K562 (cell line): ENCODE data around the gene TTC39A. TPM values are rescaled to one million over a fixed set of nuclear protein-coding genes. Genes with fewer than 3 reads are reported as not detected.
A peak's percentile ranks its signal among the peaks of the same experiment; 100 is the strongest.

Experiments used
- CBX8 ChIP-seq: fragments of 200-600 bp; sonication (generic); IDR thresholded peaks from 2 replicates; pipeline ENCODE4 v1.6.1; 2012; ENCODE audit warnings: borderline replicate concordance, mixed run types, low read depth, mild to moderate bottlenecking, moderate library complexity, mixed read lengths, low read length, control low read depth, inconsistent platforms; ENCODE audit not compliant: poor library complexity, severe bottlenecking; ENCODE audit errors: extremely low read depth
- CSDE1 ChIP-seq, 2 experiments: fragments of 450-650 bp; IDR thresholded peaks; 2 replicates each; pipeline ENCODE4 v1.6.1; 2016; ENCODE audit warnings: mild to moderate bottlenecking in 1 of 2
- GATA2 ChIP-seq: sonication (generic); formaldehyde crosslinking; IDR thresholded peaks from 2 replicates; pipeline ENCODE4 v1.4.0; 2020; ENCODE audit warnings: mild to moderate bottlenecking, missing genetic modification reagents
- HCFC1 ChIP-seq: IDR thresholded peaks from 2 replicates; pipeline ENCODE4 v1.6.1; 2012; ENCODE audit warnings: low read depth, low read length, improper control_type of control experiment
- HEY1 ChIP-seq: fragments of 250-450 bp; sonication (Bioruptor Pico); IDR thresholded peaks from 2 replicates; pipeline ENCODE4 v1.5.0; 2020; ENCODE audit warnings: mild to moderate bottlenecking, moderate library complexity, borderline replicate concordance
- HNRNPL ChIP-seq: fragments of 200-400 bp; formaldehyde crosslinking; IDR thresholded peaks from 2 replicates; pipeline ENCODE4 v1.6.1; 2017; ENCODE audit warnings: low read depth, mild to moderate bottlenecking, low read length
- HSF4 ChIP-seq: fragments of 250-450 bp; sonication (Bioruptor Pico); IDR thresholded peaks from 2 replicates; pipeline ENCODE4 v2.1.2; 2022; ENCODE audit warnings: mild to moderate bottlenecking, moderate library complexity, borderline replicate concordance
- KDM2B ChIP-seq: fragments of 250-450 bp; sonication (Bioruptor Pico); IDR thresholded peaks from 2 replicates; pipeline ENCODE4 v1.8.0; 2021; ENCODE audit warnings: mild to moderate bottlenecking, moderate library complexity
- MCM2 ChIP-seq: fragments of 450-650 bp; IDR thresholded peaks from 2 replicates; pipeline ENCODE4 v1.6.1; 2017; ENCODE audit warnings: low read depth, mild to moderate bottlenecking
- MTA1 ChIP-seq: fragments of 450-650 bp; IDR thresholded peaks from 2 replicates; pipeline ENCODE4 v1.6.1; 2017; ENCODE audit warnings: borderline replicate concordance
- NBN ChIP-seq: fragments of 450-650 bp; IDR thresholded peaks from 2 replicates; pipeline ENCODE4 v1.6.1; 2016; ENCODE audit warnings: low read depth, mild to moderate bottlenecking
- NR0B1 ChIP-seq: fragments of 450-650 bp; IDR thresholded peaks from one replicate; pipeline ENCODE4 v1.6.1; 2018; ENCODE audit warnings: mild to moderate bottlenecking, moderate library complexity; ENCODE audit not compliant: partially characterized antibody
- POLR2G ChIP-seq: fragments of 200-400 bp; formaldehyde crosslinking; IDR thresholded peaks from 2 replicates; pipeline ENCODE4 v1.6.1; 2017; ENCODE audit warnings: low read depth, mild to moderate bottlenecking, antibody characterized with exemption, low read length, moderate library complexity
- RUNX1 ChIP-seq: sonication (generic); IDR thresholded peaks from 2 replicates; pipeline ENCODE4 v1.6.1; 2016; ENCODE audit warnings: antibody characterized with exemption, low read depth
- SAFB2 ChIP-seq: fragments of 200-400 bp; formaldehyde crosslinking; IDR thresholded peaks from 2 replicates; pipeline ENCODE4 v1.6.1; 2018; ENCODE audit warnings: borderline replicate concordance, low read length, low read depth, moderate library complexity; ENCODE audit not compliant: severe bottlenecking
- SREBF1 ChIP-seq: fragments of 150-350 bp; IDR thresholded peaks from 2 replicates; pipeline ENCODE4 v1.6.1; 2014; ENCODE audit warnings: antibody characterized with exemption, low read depth, low read length, borderline replicate concordance
- TAF9B ChIP-seq: fragments of 450-650 bp; IDR thresholded peaks from 2 replicates; pipeline ENCODE4 v1.6.1; 2018; ENCODE audit warnings: mild to moderate bottlenecking; ENCODE audit not compliant: partially characterized antibody
- TGIF2 ChIP-seq: sonication (generic); formaldehyde crosslinking; IDR thresholded peaks from 2 replicates; pipeline ENCODE4 v1.8.1; 2022; ENCODE audit warnings: mild to moderate bottlenecking, missing genetic modification reagents, moderate library complexity
- ZBTB17 ChIP-seq: fragments of 450-650 bp; formaldehyde crosslinking; IDR thresholded peaks from 2 replicates; pipeline ENCODE4 v1.4.0; 2020; ENCODE audit warnings: mild to moderate bottlenecking
- ZNF12 ChIP-seq: sonication (generic); formaldehyde crosslinking; IDR thresholded peaks from 2 replicates; pipeline ENCODE4 v1.4.0; 2020; ENCODE audit warnings: mild to moderate bottlenecking, missing genetic modification reagents
- ZNF263 ChIP-seq: sonication (generic); formaldehyde crosslinking; IDR thresholded peaks from 2 replicates; pipeline ENCODE4 v1.8.0; 2022; ENCODE audit warnings: mild to moderate bottlenecking, missing genetic modification reagents, borderline replicate concordance
- ZNF507 ChIP-seq: conservative IDR thresholded peaks from 2 replicates; pipeline ENCODE4 v1.6.1; 2017; ENCODE audit warnings: missing genetic modification characterization, missing compliant biosample characterization
- polyA plus RNA-seq, 8 experiments: library from polyadenylated mRNA; depleted of rRNA in 4 of 8; stranded (reverse) in 5 of 8; unstranded in 3 of 8; fragments of >200 nt; fragmentation: Nextera tagmentation in 2 of 8; fragmentation: Illumina TruSeq in 1 of 8; extraction: Ambion mirVana in 2 of 8; extraction: Trizol in 1 of 8; gene quantifications; 2 replicates each; pipeline versions ENCODE4 v1.2.1 to v1.2.3, GENCODE V29; 2011 to 2014; ENCODE audit warnings: inconsistent platforms in 1 of 8, missing spikeins in 1 of 8
- total RNA-seq, 7 experiments: library from RNA; depleted of rRNA in 6 of 7; stranded (reverse); fragments of >200 nt in 6 of 7; fragmentation: Illumina TruSeq in 2 of 7; extraction: Trizol in 2 of 7; gene quantifications; 2 replicates each; pipeline versions ENCODE4 v1.2.1 to v1.2.3, GENCODE V29; 2011 to 2021; ENCODE audit warnings: low replicate concordance in 1 of 7
- TF ChIP-seq, protein P1 (sequence below): fragments of 450-650 bp; formaldehyde crosslinking; IDR thresholded peaks from 2 replicates; pipeline ENCODE4 v1.4.0; 2020; ENCODE audit warnings: mild to moderate bottlenecking, moderate library complexity
- TF ChIP-seq, protein P2 (sequence below): fragments of 250-450 bp; sonication (Bioruptor Pico); IDR thresholded peaks from 2 replicates; pipeline ENCODE4 v1.8.0; 2021; ENCODE audit warnings: moderate library complexity, mild to moderate bottlenecking, inconsistent platforms

TTC39A gene
- total and polyA plus RNA-seq, 9 of the 15 experiments (the other 6 are each of a cell fraction or from before 2014, with no cell fraction given): 0.18 to 0.82 (median 0.35) TPM

GRCh38 chr1:51296383-51297357, 33.7 kb downstream of the TTC39A start (continued):
- no peak for TF ChIP-seq CBX8
- TF ChIP-seq SAFB2: no peak
- TF ChIP-seq GATA2 (CRISPR knock-in tag): no peak
- no peak for TF ChIP-seq ZNF263
- no peak for TF ChIP-seq HNRNPL
- no peak for TF ChIP-seq RUNX1
- no peak for TF ChIP-seq ZNF12 (CRISPR knock-in tag)
- TF ChIP-seq CSDE1 (IDR thresholded peaks at IDR 0.05): no peak
- TF ChIP-seq, protein P1, sequence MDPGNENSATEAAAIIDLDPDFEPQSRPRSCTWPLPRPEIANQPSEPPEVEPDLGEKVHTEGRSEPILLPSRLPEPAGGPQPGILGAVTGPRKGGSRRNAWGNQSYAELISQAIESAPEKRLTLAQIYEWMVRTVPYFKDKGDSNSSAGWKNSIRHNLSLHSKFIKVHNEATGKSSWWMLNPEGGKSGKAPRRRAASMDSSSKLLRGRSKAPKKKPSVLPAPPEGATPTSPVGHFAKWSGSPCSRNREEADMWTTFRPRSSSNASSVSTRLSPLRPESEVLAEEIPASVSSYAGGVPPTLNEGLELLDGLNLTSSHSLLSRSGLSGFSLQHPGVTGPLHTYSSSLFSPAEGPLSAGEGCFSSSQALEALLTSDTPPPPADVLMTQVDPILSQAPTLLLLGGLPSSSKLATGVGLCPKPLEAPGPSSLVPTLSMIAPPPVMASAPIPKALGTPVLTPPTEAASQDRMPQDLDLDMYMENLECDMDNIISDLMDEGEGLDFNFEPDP: no peak
- no peak for TF ChIP-seq NBN
- no peak for TF ChIP-seq NR0B1
- no peak for TF ChIP-seq HSF4 (CRISPR knock-in tag)
- TF ChIP-seq MTA1: 0 out of 2 replicates have a peak, but pooled peaks have one; percentile 52
- TF ChIP-seq POLR2G: peak; percentile 74
- TF ChIP-seq TAF9B: no peak
- no peak for TF ChIP-seq MCM2
- TF ChIP-seq ZNF507 (tag): no peak
- no peak; the same call in 1 of the 2 replicates for TF ChIP-seq TGIF2 (CRISPR knock-in tag)
- TF ChIP-seq, protein P2, sequence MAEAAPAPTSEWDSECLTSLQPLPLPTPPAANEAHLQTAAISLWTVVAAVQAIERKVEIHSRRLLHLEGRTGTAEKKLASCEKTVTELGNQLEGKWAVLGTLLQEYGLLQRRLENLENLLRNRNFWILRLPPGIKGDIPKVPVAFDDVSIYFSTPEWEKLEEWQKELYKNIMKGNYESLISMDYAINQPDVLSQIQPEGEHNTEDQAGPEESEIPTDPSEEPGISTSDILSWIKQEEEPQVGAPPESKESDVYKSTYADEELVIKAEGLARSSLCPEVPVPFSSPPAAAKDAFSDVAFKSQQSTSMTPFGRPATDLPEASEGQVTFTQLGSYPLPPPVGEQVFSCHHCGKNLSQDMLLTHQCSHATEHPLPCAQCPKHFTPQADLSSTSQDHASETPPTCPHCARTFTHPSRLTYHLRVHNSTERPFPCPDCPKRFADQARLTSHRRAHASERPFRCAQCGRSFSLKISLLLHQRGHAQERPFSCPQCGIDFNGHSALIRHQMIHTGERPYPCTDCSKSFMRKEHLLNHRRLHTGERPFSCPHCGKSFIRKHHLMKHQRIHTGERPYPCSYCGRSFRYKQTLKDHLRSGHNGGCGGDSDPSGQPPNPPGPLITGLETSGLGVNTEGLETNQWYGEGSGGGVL (CRISPR knock-in tag): no peak
- no peak for TF ChIP-seq HEY1 (CRISPR knock-in tag)
- no peak for TF ChIP-seq KDM2B (CRISPR knock-in tag)
- TF ChIP-seq HCFC1: 0 out of 2 replicates have a peak, but pooled peaks have one; percentile 46
- TF ChIP-seq SREBF1: no peak
- no peak for TF ChIP-seq ZBTB17 (CRISPR knock-in tag)
